ENCODE results near the gene SULT1C4. TPM values are rescaled to one million over a fixed set of nuclear protein-coding genes. Genes with fewer than 3 reads are reported as not detected.

The SULT1C4 gene
- total RNA-seq, 4 donors from 2014 or later = 1.9 to 5.2 (median 3.2) TPM

DNA sequence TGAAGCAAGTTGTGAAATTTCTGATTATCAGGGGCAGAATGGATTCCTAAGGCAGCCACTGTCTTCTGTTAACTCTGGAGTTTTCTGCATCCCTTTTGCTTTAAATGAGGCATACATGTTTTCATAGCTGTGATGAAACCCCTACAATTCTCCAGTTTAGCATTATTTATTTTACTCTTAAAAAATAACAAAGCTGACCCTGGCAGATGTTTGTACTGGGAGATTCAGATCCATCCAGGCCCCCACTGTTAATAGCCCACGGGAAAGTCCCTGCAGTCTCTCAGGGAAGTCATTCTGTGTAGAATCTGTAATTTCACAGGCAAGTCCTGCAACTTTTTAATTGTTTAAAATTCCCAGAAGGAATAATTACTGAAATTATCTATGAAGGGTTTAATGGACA, 353 bp upstream of the SULT1C4 start:
- TF ChIP-seq, protein P1, sequence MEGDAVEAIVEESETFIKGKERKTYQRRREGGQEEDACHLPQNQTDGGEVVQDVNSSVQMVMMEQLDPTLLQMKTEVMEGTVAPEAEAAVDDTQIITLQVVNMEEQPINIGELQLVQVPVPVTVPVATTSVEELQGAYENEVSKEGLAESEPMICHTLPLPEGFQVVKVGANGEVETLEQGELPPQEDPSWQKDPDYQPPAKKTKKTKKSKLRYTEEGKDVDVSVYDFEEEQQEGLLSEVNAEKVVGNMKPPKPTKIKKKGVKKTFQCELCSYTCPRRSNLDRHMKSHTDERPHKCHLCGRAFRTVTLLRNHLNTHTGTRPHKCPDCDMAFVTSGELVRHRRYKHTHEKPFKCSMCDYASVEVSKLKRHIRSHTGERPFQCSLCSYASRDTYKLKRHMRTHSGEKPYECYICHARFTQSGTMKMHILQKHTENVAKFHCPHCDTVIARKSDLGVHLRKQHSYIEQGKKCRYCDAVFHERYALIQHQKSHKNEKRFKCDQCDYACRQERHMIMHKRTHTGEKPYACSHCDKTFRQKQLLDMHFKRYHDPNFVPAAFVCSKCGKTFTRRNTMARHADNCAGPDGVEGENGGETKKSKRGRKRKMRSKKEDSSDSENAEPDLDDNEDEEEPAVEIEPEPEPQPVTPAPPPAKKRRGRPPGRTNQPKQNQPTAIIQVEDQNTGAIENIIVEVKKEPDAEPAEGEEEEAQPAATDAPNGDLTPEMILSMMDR (IDR thresholded peaks at IDR 0.05; ENCODE audit: low read depth) = no peak

DNA sequence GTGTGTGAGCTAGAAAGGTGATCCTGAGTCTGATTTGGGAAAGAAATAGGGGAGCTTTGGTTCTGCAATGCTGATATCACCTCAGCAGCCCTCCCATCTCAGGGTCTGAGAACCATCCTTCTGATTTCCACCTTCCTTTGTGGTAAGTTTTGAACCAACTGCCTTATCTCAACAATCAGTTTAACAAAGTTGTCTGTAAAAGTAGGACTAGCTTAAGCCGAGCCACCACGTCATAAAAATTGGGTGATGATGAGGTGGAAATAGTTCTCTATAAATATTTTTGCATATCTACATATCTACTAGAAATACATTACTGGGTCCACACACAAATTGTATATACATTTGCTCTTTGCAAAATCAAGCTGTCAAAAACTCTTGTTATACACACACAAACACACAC, 1.1 kb downstream of the SULT1C4 start:
- TF ChIP-seq, protein P1 (IDR thresholded peaks at IDR 0.05; ENCODE audit: low read depth) = no peak

DNA sequence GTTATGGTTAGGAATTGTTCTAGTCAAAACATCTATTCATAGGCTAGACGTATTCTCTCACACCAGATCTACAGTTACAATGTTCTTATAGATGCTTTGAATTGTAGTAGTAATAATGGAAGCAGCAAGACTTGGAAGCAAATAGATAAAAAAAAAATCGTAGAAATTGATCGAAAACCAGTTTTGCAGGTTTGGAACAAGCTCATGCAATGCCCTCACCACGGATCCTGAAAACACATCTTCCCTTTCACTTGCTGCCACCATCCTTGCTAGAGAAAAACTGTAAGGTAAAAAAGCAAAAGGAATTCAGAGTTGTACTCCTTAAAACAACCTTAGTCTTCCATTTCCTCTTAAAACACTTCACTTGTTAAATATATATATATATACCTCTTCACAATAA, 4.4 kb downstream of the SULT1C4 start:
- TF ChIP-seq, protein P1 (IDR thresholded peaks at IDR 0.05; ENCODE audit: low read depth) = no peak

DNA sequence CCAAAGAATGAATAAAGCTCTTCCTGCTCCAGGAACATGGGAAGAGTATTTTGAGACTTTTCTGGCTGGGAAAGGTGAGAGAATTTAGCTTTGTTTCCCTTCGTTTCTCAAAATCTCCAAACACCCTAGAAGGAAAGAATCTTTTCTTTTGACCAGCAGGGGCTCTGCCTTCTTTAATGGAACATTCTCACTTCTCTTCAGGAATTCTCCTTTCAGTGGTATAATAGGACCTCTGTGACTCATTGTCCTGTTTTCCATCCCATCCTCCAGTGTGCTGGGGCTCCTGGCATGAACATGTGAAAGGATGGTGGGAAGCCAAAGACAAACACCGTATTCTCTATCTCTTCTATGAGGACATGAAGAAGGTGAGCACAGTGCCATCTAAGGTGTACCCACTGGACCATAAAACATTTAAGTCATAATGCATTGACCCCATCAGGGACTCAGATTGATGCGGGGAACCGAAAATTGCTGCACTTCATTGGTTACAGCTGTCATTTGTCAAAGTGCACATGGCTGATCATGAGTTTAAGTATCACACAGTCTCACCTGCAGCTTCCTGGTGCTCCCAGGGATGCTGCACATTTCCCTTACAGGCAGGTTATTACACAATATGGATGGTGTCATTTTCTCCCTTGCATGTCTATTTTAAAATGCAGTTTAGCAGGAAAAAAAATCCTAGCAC, 5.5 kb downstream of the SULT1C4 start:
- TF ChIP-seq, protein P1 (IDR thresholded peaks at IDR 0.05; ENCODE audit: low read depth) = no peak

DNA sequence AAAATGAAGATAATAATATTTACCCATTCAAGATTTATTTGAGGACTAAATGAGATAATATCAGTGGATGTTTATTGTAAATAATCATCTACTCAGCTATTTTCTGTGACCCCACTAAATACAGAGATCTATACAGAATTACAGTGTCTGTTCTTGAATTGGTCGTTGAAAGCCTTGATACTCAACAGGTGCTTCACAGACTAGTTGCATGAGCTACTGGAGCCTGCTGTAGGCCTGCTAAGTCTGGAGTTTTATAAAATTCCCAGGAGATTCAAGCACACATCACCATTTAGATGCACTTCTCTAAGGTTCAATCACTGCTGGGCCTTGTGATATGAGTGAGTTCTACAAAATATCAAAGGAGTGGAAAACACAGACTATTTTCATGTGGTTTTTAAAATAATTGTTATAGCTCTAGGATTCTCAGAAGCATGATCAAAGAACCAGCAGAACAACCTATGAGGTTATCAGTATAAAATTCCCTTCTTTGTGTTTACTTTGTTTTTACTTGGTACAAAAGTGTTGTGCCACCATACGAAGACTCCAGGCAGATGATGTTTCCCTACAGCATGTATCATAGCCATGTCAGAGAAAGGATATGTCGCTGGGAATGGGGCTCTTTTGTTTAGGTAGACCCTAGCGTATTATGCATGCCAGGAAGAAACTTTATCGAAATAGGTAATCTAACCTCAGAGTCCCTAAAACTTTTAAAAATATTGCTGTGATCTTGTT, 7.1 kb downstream of the SULT1C4 start:
- TF ChIP-seq, protein P1 (IDR thresholded peaks at IDR 0.05; ENCODE audit: low read depth) = no peak

DNA sequence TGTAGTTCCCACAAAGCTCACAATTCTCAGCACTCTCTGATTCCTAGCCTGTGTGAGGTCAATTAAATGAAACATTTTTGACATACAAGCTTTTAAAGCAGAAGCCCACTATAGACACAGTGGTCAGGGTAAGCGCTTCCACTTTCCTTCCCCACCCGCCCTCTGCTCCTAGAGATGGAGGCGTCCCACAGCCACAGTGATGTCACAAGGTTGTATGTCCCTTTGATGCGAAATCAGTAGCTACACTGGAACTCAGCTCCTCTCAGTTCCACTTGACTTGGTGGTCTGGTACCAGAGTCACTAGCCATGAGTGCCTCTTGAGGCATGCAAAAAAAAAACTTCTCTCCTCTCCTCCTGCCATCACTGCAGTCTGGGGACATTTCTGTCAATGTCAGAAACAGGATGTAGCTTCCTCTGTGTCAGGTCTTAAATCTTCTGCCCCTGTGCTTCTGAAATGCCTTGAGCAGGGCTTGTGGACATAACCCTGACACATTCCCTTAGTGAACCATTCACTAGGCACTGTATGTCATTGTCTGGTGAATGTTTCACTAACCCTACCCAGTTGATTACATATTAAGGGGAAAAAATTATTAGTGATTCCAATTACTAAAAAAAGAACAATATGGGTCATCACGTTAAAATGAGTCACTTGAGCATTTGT, 7.8 kb downstream of the SULT1C4 start:
- TF ChIP-seq, protein P1 (IDR thresholded peaks at IDR 0.05; ENCODE audit: low read depth) = no peak

DNA sequence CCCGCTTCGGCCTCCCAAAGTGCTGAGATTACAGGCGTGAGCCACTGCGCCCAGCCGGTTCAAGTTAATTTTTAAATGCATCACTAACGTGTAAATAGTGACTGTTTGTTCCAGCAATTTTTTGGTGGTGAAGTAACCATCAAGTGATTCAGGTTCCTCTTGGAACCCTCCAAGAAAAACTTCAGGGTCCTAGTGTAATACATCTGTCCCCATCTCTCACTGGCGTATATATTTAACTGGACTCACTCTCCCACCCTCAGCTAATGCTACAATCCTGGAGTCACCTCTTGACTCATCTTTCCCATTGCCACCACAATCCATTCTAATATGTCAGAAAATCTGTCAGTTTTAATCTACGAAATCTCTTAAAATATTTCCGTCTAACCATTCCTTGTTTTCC, 10.3 kb downstream of the SULT1C4 start:
- TF ChIP-seq, protein P1 (IDR thresholded peaks at IDR 0.05; ENCODE audit: low read depth) = no peak

Measured in subcutaneous adipose tissue (tissue), 4 donors.